CMK (cell line): ENCODE measurements around the gene EXOC6B.

Experiments used
- DNase-seq: peaks from one replicate; pipeline ENCODE4 v3.0.0-alpha.2; 2010; ENCODE audit warnings: low read depth

The EXOC6B gene

GRCh38 chr2:72828840-72829507 lies 3.1 kb upstream of the EXOC6B start:
- DNase-seq = no peak

DNA sequence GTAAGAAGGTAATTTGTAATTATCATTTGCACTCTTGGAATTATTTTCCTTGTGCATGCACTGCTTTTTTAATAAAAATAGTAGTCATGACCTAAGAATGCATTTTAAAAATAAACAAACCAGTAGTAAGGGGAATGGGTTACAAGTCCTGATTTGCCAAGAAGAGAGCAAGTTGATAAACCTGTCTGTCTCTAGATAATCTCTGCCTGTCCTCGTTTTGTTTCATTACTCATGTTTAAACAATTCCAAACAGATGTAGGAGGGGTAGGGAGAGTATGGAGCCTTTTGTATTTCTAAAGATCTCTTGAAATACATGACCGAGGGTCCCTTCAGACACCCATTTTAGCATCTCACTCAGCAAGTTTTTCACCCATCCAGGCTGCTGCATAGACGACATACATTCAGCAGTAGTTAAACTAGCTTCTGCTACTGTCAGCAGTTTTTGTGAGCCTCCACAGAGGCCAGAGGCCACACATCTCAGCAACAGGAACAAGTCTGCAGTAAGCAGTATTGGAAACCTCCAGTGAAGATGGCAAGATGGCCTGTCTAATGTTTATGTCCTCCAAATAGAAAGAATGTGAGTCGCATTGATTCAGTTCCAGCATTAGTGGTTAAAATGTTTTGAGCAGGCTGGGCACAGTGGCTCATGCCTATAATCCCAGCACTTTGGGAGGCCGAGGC lies 2.3 kb upstream of the EXOC6B start:
- no peak for DNase-seq

- DNase-seq = no peak
Observed at GRCh38 chr2:72827487-72827886, 1.7 kb upstream of the EXOC6B start.

DNA sequence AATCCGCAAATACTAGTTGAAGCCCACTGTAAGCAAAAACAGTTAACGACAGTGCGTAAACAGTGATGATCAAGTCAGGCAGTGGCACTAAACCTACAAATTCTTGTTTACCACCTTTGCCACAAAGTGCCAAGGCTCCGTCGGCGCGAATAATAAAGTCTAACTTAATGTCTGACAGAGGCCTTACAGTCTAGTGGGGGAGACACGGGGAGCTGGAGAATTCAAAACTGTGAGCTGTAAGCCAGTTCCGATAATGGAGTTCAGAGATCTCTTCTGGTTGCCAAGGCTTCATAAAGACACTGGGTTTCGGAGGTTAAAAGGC lies 284 bp upstream of the EXOC6B start:
- DNase-seq = no peak

DNA sequence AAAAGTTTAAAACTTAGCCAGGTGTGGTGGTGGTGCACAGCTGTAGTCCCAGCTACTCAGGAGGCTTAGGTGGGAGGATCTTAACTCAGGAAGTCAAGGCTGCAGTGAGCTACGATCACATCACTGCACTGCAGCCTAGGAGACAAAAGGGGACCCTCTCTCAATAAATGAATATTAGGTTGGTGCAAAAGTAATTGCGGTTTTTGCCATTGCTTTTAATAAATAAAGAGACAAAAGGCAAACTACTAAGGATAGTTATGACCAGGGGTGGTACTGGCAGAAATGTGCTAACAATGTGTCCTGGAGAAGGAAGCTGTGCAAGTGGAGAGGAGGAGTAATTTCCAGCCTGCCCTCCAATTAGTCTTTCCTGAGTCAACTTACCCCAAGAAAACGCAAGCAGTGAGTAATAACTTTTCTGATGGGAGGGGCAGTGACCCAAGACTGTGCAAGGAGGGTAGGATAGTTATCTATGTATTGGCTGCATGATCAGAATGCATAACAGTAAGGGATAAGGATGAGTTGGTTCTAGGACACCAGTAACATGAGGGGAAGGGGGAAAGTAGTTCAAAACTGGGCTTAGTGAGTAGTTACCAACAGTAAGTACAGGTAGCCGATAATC lies 1.5 kb downstream of the EXOC6B start:
- no peak for DNase-seq

GRCh38 chr2:72822794-72823193 lies 3.0 kb downstream of the EXOC6B start:
- DNase-seq = no peak

- DNase-seq = no peak
Observed at GRCh38 chr2:72821983-72822382, 3.9 kb downstream of the EXOC6B start.

- no peak for DNase-seq
Observed at GRCh38 chr2:72821118-72821517, 4.7 kb downstream of the EXOC6B start.

- DNase-seq = no peak
Observed at GRCh38 chr2:72819501-72819900, 6.3 kb downstream of the EXOC6B start.

- DNase-seq = no peak
Observed at GRCh38 chr2:72815655-72816278, 10.1 kb downstream of the EXOC6B start.

GRCh38 chr2:72813841-72814240 lies 12.0 kb downstream of the EXOC6B start:
- DNase-seq = no peak

GRCh38 chr2:72810165-72810564 lies 15.7 kb downstream of the EXOC6B start:
- DNase-seq = no peak

DNA sequence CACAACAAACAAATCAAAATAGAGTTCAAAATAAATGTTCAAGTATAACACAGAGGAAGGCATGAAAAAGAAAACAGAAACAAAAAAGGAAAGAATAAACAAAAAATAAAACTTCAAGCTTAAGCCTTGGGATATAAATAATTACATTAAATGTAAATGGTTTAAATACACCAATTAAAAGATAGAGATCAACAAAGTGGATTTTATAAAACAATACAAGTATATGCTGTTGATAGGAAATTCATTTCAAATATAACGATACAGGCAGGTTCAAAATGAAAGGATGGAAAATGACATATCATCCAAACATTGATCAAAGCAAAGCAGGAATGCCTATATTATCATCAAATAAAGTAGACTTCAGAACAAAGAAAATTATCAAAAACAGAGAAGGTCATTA lies 16.7 kb downstream of the EXOC6B start:
- DNase-seq = no peak

GRCh38 chr2:72806280-72806945 lies 19.4 kb downstream of the EXOC6B start:
- no peak for DNase-seq

DNA sequence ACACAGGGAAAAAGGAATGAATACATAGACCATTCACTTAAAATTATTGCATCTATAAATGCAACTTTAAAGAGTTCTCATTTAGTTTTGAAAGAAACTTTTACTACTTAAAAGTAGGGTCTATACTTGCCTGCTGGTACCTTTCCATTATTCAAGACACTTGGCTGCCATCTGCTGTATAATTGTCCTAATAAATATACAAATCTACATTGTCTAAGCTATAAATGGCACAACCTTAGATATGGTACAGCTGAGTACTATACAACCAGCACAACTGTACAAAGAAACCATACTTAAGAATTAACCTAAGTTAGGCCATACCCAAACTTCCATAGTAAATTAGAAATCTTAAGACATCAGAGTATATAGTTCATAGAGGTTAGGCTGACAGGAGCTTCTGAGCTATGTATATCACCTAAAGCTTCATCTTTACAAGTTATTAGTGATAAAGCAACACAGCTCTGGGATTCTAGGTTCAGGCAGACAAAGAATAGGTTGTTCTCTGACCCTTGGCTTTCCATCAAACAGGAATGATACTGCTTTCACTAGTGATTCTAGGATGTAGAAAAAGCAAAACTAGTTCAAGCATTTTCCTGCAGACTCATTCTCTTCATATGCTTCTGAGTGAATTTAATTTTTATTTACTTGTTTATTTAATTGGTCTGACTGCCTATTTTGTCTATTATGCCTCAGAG lies 22.1 kb downstream of the EXOC6B start:
- no peak for DNase-seq

GRCh38 chr2:72803151-72803550 lies 22.7 kb downstream of the EXOC6B start:
- no peak for DNase-seq

DNA sequence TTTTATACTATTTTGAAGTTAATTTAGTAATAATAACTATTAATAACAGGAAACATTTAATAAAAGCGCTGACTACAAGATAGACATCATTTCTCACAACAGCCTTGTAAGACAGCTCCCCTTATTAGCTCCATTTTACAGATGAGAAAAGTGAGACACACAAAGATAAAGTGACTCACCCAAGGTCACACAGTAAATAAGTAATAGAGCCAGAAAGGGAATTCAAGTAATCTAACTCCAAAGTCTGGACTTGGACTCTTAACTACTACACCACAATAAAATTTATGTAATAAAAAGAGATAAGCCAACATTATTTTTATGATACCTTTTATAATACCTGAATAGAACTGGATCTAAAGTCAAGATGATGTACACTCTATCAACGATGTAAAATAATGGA lies 25.3 kb downstream of the EXOC6B start:
- DNase-seq = no peak

GRCh38 chr2:72797740-72798139 lies 28.1 kb downstream of the EXOC6B start:
- DNase-seq = no peak

GRCh38 chr2:72796766-72797165 lies 29.1 kb downstream of the EXOC6B start:
- DNase-seq = no peak

DNA sequence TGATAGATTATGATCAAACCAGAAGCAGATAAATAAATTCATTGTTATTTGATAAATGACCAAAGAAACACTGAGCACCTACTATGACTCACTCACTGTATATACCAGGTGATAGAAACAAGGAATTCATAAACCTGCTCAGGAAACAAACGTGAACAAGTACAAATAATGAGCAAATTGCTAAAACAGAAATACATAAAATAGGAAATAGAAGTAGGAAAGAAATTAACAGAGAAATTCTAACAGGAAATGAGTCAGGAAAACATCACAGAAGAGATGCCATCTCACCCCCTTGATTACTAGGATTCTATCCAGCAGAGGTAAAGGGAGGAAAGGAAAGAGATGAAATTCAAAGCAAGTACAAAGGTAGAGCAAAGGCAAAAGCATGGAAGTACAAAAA lies 31.3 kb downstream of the EXOC6B start:
- DNase-seq = no peak

GRCh38 chr2:72793798-72794440 lies 31.9 kb downstream of the EXOC6B start:
- no peak for DNase-seq

DNA sequence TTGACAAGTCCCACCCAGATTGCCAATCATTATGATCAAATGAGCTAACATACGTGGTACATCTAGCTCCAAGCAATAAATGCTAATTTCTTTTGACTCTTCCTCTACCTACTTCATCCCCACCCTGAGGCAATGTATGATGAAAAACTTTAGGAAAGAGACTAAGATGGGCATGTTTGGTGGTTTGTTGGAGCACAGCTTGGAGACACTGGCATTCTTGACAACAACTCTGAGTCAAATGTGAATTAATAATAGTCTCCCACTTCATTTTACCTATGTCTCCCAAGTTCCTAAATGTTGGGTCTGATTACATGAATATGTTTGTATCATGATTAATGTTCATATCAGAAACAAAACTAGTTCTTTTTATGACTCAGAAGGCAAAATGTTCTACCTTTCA lies 36.6 kb downstream of the EXOC6B start:
- no peak for DNase-seq
